Upper lobe of left lung (tissue), 4 donors: ENCODE measurements around the gene PXDN.

Experiments used
- CTCF ChIP-seq, 6 experiments: fragments of 450-650 bp in 4 of 6; fragments of 200-600 bp in 2 of 6; sonication (generic) in 2 of 6; IDR thresholded peaks; one replicate each; pipeline ENCODE4 v1.5.1; 2016 to 2019; ENCODE audit warnings: antibody characterized with exemption in 6 of 6
- POLR2A ChIP-seq, 4 donors: fragments of 450-650 bp; IDR thresholded peaks; one replicate each; pipeline ENCODE4 v1.5.1; 2016 to 2017; ENCODE audit warnings: antibody characterized with exemption in 4 of 4, mild to moderate bottlenecking in 2 of 4

DNA sequence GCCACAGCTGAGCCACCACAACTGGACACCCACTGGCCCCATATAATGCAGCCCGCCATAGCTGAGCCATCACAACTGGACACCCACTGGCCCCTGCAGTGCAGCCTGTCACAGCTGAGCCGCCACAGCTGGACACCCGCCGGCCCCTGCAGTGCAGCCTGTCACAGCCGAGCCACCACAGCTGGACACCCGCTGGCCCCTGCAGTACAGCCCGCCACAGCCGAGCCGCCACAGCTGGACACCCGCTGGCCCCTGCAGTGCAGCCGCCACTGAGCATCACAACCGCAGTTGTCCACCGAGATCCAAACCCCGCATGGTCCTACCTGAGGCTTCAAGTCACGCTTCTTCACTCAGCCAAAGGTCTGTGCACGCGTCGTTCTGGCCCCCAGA lies 134.2 kb downstream of the PXDN start:
- TF ChIP-seq CTCF (IDR thresholded peaks at IDR 0.05) = no peak
- TF ChIP-seq POLR2A (IDR thresholded peaks at IDR 0.05) = no peak
